K562 (cell line): ENCODE measurements around the gene MANBA. TPM values are rescaled to one million over a fixed set of nuclear protein-coding genes. Genes with fewer than 3 reads are reported as not detected.

Experiments
- ATAC-seq: fragments of 200-7000 bp; cut with Tn5 transposase; 3 replicates; pipeline ENCODE4 v1.9.1; 2020; ENCODE audit warnings: moderate library complexity
- BruUV-seq: library from RNA; stranded (reverse); fragments of 400-500 nt; replicated peaks from 2 replicates; lab custom pipeline; 2021; lab: Mats Ljungman, UMichigan
- CTCF ChIA-PET: fragments of 300-600 bp; formaldehyde crosslinking; extraction: SDS; loops from one replicate; lab custom pipeline; 2021; ENCODE audit warnings: low intra/inter-chr PET ratio; lab: Yijun Ruan, JAX
- POLR2A ChIA-PET: fragments of 300-600, 350-650 bp; sonication (Branson Sonifier 250); formaldehyde crosslinking; extraction: SDS; loops from one replicate; lab custom pipeline; 2021; ENCODE audit warnings: antibody characterized with exemption, inconsistent platforms; lab: Yijun Ruan, JAX
- DNase-seq, 4 experiments: peaks; one replicate each; pipeline versions ENCODE4 v3.0.0 to v3.0.0-alpha.2; 2011 to 2018; ENCODE audit warnings: low spot score in 3 of 4, mixed read lengths in 3 of 4; ENCODE audit errors: extremely low read depth in 1 of 4
- FAIRE-seq: peaks from 2 replicates; lab custom pipeline; 2011; peaks lifted over from hg19 to GRCh38; lab: Jason Lieb, UNC
- H2AFZ ChIP-seq: 2 replicates; pipeline ENCODE4 v1.6.0; 2011; ENCODE audit warnings: low read depth, low read length, control low read depth, inconsistent platforms
- H3K27ac ChIP-seq: fragments of 200-600 bp; 3 replicates; pipeline ENCODE4 v1.8.0; 2011; ENCODE audit warnings: low read depth, mild to moderate bottlenecking, control low read depth, inconsistent platforms, low read length, moderate library complexity, mixed read lengths; ENCODE audit errors: extremely low read depth
- H3K27me3 ChIP-seq, 2 experiments: fragments of 300-600 bp in 1 of 2; 2 replicates in 1 of 2; 3 replicates in 1 of 2; pipeline versions ENCODE4 v1.6.0 to v1.8.0; 2011; ENCODE audit warnings: inconsistent platforms in 2 of 2, low read length in 2 of 2, mild to moderate bottlenecking in 1 of 2, mixed read lengths in 1 of 2, moderate library complexity in 1 of 2; ENCODE audit not compliant: control insufficient read depth in 2 of 2, insufficient read depth in 2 of 2
- H3K36me3 ChIP-seq: fragments of 300-600 bp; 3 replicates; pipeline ENCODE4 v1.8.0; 2011; ENCODE audit warnings: mild to moderate bottlenecking, low read length, inconsistent platforms; ENCODE audit not compliant: control insufficient read depth, insufficient read depth
- H3K4me1 ChIP-seq, 2 experiments: fragments of 200-600 bp in 1 of 2; replicated peaks in 1 of 2; 2 replicates in 1 of 2; 3 replicates in 1 of 2; pipeline versions ENCODE4 v1.5.1 to v1.8.0; 2011; ENCODE audit warnings: inconsistent platforms in 2 of 2, low read length in 2 of 2, mild to moderate bottlenecking in 1 of 2, mixed read lengths in 1 of 2, moderate library complexity in 1 of 2; ENCODE audit not compliant: control insufficient read depth in 2 of 2, insufficient read depth in 2 of 2
- H3K4me2 ChIP-seq: 2 replicates; pipeline ENCODE4 v1.6.1; 2011; ENCODE audit warnings: low read length, control low read depth, inconsistent platforms, mixed read lengths; ENCODE audit not compliant: insufficient read depth
- H3K4me3 ChIP-seq: fragments of 200-600 bp; sonication (generic), shearing (Covaris generic); 2 replicates; pipeline ENCODE4 v1.5.1; 2016; ENCODE audit warnings: control low read depth, inconsistent platforms
- H3K79me2 ChIP-seq: fragments of 200-600 bp; 3 replicates; pipeline ENCODE4 v1.8.0; 2011; ENCODE audit warnings: low read length, inconsistent platforms; ENCODE audit not compliant: control insufficient read depth, insufficient read depth
- H3K9ac ChIP-seq, 2 experiments: 2 replicates each; pipeline versions ENCODE4 v1.6.0 to v1.6.1; 2011; ENCODE audit warnings: low read depth in 2 of 2, low read length in 2 of 2, control low read depth in 1 of 2, inconsistent platforms in 1 of 2, mild to moderate bottlenecking in 1 of 2, mixed read lengths in 1 of 2; ENCODE audit not compliant: insufficient read depth in 1 of 2
- H3K9me1 ChIP-seq: one replicate; pipeline ENCODE4 v1.6.0; 2011; ENCODE audit warnings: inconsistent platforms, mild to moderate bottlenecking, low read length, moderate library complexity; ENCODE audit not compliant: control insufficient read depth, insufficient read depth
- H3K9me3 ChIP-seq: replicated peaks from 2 replicates; pipeline ENCODE4 v1.5.1; 2011; ENCODE audit warnings: low read depth, low read length, inconsistent platforms; ENCODE audit not compliant: control insufficient read depth, insufficient read depth
- H4K20me1 ChIP-seq: replicated peaks from 2 replicates; pipeline ENCODE4 v1.6.1; 2011; ENCODE audit warnings: low read length, inconsistent platforms, mixed read lengths; ENCODE audit not compliant: control insufficient read depth, insufficient read depth
- MGA ChIP-seq: fragments of 450-650 bp; IDR thresholded peaks from 2 replicates; pipeline ENCODE4 v1.6.1; 2016; ENCODE audit warnings: mild to moderate bottlenecking, moderate library complexity
- NBN ChIP-seq: fragments of 450-650 bp; IDR thresholded peaks from 2 replicates; pipeline ENCODE4 v1.6.1; 2016; ENCODE audit warnings: low read depth, mild to moderate bottlenecking
- SNRNP70 ChIP-seq: fragments of 200-400 bp; formaldehyde crosslinking; optimal IDR thresholded peaks from 2 replicates; pipeline ENCODE3; 2017; ENCODE audit warnings: low read depth, low read length
- SRF ChIP-seq, 2 experiments: fragments of 250-450, 450-650 bp in 1 of 2; sonication (Bioruptor Pico) in 1 of 2; sonication (generic) in 1 of 2; formaldehyde crosslinking; IDR thresholded peaks; 2 replicates each; pipeline versions ENCODE4 v1.5.0 to v1.5.1; 2020 to 2022; ENCODE audit warnings: mild to moderate bottlenecking in 1 of 2, missing genetic modification reagents in 1 of 2
- ZHX1 ChIP-seq: fragments of 150-350 bp; conservative IDR thresholded peaks from 2 replicates; pipeline ENCODE4 v1.6.1; 2014; ENCODE audit warnings: low read length
- ZNF324 ChIP-seq: fragments of 250-450 bp; sonication (Bioruptor Pico); IDR thresholded peaks from 2 replicates; pipeline ENCODE4 v1.4.0; 2020; ENCODE audit warnings: mild to moderate bottlenecking
- ZNF561 ChIP-seq: fragments of 450-650 bp; formaldehyde crosslinking; conservative IDR thresholded peaks from 2 replicates; pipeline ENCODE4 v1.4.0; 2020; ENCODE audit warnings: mild to moderate bottlenecking, moderate library complexity
- ZNF830 ChIP-seq: fragments of 250-450 bp; sonication (Bioruptor Pico); IDR thresholded peaks from 2 replicates; pipeline ENCODE4 v1.5.0; 2021; ENCODE audit warnings: mild to moderate bottlenecking
- WGBS: fragments of 100-300 bp; shearing (Covaris generic); methylation state at CpG from one replicate; pipeline ENCODE4 v1.1.6; 2016; ENCODE audit warnings: low coverage, mixed read lengths; ENCODE audit not compliant: insufficient coverage; ENCODE audit errors: missing lambda C conversion rate; 5-methylcytosine and 5-hydroxymethylcytosine counted together
- in situ Hi-C: fragments of 300-500 bp; cut with MboI; formaldehyde crosslinking; loops from 4 replicates; pipeline ENCODE4 v1.15.0; 2018; ENCODE audit warnings: inconsistent platforms, mixed read lengths
- intact Hi-C: fragments of 100-400 bp; cut with micrococcal nuclease; formaldehyde crosslinking; loops from 2 replicates; pipeline ENCODE4 v1.14.2; 2022
- polyA plus RNA-seq, 8 experiments: library from polyadenylated mRNA; depleted of rRNA in 4 of 8; stranded (reverse) in 5 of 8; unstranded in 3 of 8; fragments of >200 nt; fragmentation: Nextera tagmentation in 2 of 8; fragmentation: Illumina TruSeq in 1 of 8; extraction: Ambion mirVana in 2 of 8; extraction: Trizol in 1 of 8; gene quantifications; 2 replicates each; pipeline versions ENCODE4 v1.2.1 to v1.2.3, GENCODE V29; 2011 to 2014; ENCODE audit warnings: inconsistent platforms in 1 of 8, missing spikeins in 1 of 8
- total RNA-seq, 7 experiments: library from RNA; depleted of rRNA in 6 of 7; stranded (reverse); fragments of >200 nt in 6 of 7; fragmentation: Illumina TruSeq in 2 of 7; extraction: Trizol in 2 of 7; gene quantifications; 2 replicates each; pipeline versions ENCODE4 v1.2.1 to v1.2.3, GENCODE V29; 2011 to 2021; ENCODE audit warnings: low replicate concordance in 1 of 7

Gene MANBA
- total and polyA plus RNA-seq, 9 of the 15 experiments (the other 6 are each of a cell fraction or from before 2014, with no cell fraction given) = 1.8 to 12.9 (median 7.7) TPM

GRCh38 chr4:102640669-102641068 lies 120.1 kb downstream of the MANBA start (continued):
- no peak for TF ChIP-seq ZHX1
- TF ChIP-seq SRF (CRISPR knock-in tag; IDR thresholded peaks at IDR 0.05) = no peak
- TF ChIP-seq ZNF324 (CRISPR knock-in tag) = no peak
- TF ChIP-seq SNRNP70 = no peak

- no peak overlapping the region for H3K9ac ChIP-seq
- ChIA-PET CTCF (no interaction called here), POLR2A (no interaction called here)
- no peaks in the 10 kb centered on the region for H3K4me1 ChIP-seq
- H3K4me3 ChIP-seq = no peak overlapping the region
- DNase-seq (no peak), ATAC-seq (no peak), FAIRE-seq (no peak)
- intact Hi-C loops (no loop called here), in situ Hi-C loops (no loop called here)
- no peaks in the 10 kb centered on the region for H4K20me1 ChIP-seq
- no peaks in the 10 kb centered on the region for H3K79me2 ChIP-seq
- WGBS = 76% methylated on average over 7 of the region's 7 CpGs
- H3K4me2 ChIP-seq = no peak overlapping the region
- no peaks in the 10 kb centered on the region for H3K27me3 ChIP-seq
- no peaks in the 10 kb centered on the region for H3K9me1 ChIP-seq
- H3K36me3 ChIP-seq = no peaks in the 10 kb centered on the region; the same call in 2 of the 3 replicates
- no peak overlapping the region for H3K27ac ChIP-seq
- H2AFZ ChIP-seq = no peak overlapping the region
- no peaks in the 10 kb centered on the region for H3K9me3 ChIP-seq
- no TSS peak for BruUV-seq
- no peak for TF ChIP-seq ZNF830 (CRISPR knock-in tag)
- TF ChIP-seq ZNF561 = no peak
- TF ChIP-seq NBN = no peak
- TF ChIP-seq MGA = no peak
These were observed 121.2 kb downstream of the MANBA start for GRCh38 chr4:102639598-102639997.
